Nucleus accumbens (tissue), 56 donors: ENCODE data around the gene DNAH14.
"Not testable (repeated sequence)": the region's sequence is repeated elsewhere in the genome, so short reads cannot be mapped to it uniquely, and the experiment has no call there.

Source experiments
- DNase-seq, 56 donors: peaks; one replicate each; lab custom pipeline; 2025; lab: John Stamatoyannopoulos, UW

Gene DNAH14

GRCh38 chr1:225137976-225138375, 208.5 kb downstream of the DNAH14 start:
- no peak for DNase-seq

- DNase-seq, result no peak
Measured at GRCh38 chr1:225143001-225143400, 213.5 kb downstream of the DNAH14 start.

- DNase-seq, result no peak
Measured at GRCh38 chr1:225146478-225146877, 217.0 kb downstream of the DNAH14 start.

GRCh38 chr1:225147791-225148190, 218.3 kb downstream of the DNAH14 start:
- not testable (repeated sequence) for DNase-seq

GRCh38 chr1:225152061-225152460, 222.6 kb downstream of the DNAH14 start:
- DNase-seq, result no peak

DNA sequence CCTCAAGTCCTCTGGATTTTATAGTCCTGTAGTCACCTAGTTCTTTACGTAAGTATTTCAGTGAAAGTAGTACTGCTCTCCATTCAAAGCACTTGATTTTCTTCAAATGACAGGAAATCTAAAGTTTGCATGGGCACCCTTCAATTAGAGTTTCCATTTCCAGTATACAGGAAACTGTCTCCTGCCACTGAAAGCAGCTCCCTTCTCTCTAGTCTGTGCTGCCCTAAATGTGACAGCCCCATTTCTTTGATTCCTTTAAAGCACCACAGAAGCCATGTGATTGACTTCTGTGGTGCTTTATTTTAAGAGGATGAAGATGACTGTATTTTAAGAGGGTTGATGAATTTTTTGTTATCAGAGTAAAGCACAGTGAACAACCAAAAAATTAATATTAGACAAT, 226.1 kb downstream of the DNAH14 start:
- DNase-seq, result no peak

GRCh38 chr1:225156254-225156653, 226.8 kb downstream of the DNAH14 start:
- no peak for DNase-seq

- no peak for DNase-seq
Measured at GRCh38 chr1:225158291-225158690, 228.8 kb downstream of the DNAH14 start.

DNA sequence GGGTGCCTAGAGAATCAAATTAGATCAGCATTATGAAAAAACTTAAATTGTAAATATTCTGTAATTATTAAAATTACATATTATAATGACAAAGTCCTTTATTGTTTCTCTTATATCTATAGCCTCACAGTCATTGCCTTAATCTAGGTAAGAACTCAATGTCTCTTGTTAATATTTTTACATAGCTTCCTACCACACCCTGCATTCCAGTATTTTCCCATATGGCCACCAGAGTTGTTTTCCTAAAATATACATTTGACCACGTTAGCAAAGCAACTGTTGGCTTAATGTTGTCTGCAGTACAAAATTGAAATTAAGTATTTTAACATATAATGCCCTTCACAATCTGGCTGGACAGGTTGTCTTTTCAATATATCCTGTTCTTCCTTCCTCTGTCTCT, 230.3 kb downstream of the DNAH14 start:
- DNase-seq, result no peak

DNA sequence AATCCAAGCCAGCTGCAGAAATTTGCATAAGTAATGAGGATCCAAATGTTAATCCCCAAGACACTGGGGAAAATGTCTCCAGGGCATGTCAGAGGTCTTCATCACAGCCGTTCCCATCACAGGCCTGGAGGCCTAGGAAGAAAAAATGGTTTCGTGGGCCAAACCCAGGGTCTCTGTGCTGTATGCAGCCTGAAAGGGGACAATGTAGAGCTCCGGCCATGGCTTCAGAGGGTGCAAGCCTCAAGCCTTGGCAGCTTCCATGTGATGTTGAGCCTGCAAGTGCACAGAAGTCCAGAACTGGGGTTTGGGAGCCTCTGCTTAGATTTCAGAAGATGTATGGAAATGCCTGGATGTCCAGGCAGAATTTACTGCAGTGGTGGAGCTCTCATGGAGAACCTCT, 247.9 kb downstream of the DNAH14 start:
- DNase-seq, result not testable (repeated sequence)

DNA sequence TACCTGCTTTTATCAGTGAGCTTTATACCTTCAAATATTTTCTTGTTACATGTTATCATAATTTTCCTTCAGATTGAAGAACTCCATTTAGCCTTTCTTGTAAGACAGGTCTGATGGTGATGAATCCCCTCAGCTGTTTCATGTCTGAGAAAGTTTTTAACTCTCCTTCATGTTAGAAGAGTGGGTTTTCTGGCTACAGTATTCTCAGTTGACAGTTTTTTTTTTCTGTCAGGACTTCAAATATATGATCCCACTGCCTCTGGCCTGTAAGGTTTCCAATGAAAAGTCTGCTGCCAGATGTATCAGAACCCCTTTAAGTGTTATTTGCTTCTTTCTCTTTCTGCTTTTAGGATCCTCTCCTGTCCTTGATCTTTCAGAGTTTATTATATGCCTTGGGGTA, 250.2 kb downstream of the DNAH14 start:
- DNase-seq, result no peak

- no peak for DNase-seq
Measured at GRCh38 chr1:225182716-225183115, 253.2 kb downstream of the DNAH14 start.

GRCh38 chr1:225191199-225191753, 261.8 kb downstream of the DNAH14 start:
- no peak for DNase-seq

GRCh38 chr1:225201447-225201846, 272.0 kb downstream of the DNAH14 start:
- no peak for DNase-seq

DNA sequence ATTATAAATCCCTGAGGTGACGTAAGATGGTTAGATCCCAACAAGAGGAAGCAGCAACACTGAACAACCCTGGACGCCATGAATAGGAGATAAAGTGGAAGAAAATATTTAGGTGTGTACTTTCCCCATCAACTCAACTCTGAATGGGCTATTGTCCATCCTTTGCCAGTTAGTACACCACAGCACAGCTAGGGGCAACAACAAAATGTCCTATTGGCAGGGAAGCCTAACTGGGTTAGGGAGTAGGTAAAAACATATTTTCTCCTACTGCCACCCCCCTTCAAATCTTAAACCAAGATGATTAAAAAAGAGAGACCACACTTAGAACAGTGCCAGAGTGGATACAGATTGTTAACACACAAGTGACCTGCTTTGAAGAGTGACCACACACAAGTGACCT, 278.3 kb downstream of the DNAH14 start:
- DNase-seq, result no peak

DNA sequence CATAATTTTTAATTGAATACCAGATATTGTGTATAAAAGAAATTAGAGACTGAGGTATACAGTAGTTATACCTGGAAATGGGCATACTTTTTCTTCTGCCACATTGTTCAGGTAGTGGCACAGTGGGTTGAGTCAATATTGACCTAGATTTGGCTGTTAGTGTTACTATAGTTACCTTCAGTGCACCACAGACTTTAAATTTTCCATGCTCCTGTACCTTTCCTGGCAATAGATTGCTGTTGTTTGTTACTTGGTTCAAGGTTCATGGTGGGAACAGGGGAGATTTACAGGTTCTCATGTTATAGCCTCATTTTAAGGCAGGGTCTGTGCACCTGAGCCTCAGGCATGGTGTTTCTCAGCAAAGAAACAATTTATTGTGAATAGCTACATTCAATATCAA, 279.7 kb downstream of the DNAH14 start:
- no peak for DNase-seq

DNA sequence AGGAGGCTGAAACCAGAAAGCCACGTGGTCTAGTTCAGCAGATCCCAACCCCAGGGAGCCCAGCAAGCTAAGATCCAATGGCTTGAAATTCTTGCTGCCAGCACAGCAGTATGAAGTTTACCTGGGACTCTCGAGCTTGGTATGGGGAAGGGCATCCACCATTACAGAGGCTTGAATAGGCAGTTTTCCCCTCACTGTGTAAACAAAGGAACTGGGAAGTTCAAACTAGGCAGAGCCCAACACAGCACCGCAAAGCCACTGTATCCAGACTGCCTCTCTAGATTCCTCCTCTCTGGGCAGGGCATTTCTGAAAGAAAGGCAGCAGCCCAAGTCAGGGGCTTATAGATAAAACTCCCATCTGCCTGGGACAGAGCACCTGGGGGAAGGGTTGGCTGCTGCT, 280.7 kb downstream of the DNAH14 start:
- not testable (repeated sequence) for DNase-seq

DNA sequence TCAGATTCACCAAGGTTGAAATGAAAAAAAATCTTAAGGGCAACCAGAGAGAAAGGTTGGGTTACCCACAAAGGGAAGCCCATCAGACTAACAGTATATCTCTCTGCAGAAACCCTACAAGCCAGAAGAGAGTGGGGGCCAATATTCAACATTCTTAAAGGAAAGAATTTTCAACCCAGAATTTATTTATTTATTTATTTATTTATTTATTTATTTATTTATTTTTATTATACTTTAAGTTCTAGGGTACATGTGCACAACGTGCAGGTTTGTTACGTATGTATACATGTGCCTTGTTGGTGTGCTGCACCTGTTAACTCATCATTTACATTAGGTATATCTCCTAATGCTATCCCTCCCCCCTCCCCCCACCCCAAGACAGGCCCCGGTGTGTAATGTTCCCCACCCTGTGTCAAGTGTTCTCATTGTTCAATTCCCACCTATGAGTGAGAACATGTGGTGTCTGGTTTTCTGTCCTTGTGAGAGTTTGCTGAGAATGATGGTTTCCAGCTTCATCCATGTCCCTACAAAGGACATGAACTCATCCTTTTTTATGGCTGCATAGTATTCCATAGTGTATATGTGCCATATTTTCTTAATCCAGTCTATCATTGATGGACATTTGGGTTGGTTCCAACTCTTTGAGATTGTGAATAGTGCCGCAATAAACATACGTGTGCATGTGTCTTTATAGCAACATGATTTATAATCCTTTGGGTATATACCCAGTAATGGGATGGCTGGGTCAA, 282.4 kb downstream of the DNAH14 start:
- not testable (repeated sequence) for DNase-seq

DNA sequence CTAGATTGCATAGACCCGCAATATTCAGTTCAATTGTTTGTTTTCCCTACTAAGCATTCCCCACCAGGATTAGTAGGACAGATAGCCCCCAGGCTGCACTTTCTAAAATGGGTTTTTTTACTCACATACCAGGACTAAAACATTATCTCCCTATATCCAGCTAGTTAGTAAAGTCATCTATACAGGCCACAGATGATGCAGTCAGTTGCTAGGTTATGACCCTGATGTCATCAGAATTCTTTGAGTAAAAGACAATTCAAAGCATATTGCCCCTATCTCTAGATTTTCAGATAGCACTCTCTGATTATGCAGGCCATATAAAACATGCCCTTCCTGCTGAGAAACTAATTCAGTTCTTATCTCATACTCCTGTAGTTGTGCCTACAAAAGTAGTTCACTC, 294.8 kb downstream of the DNAH14 start:
- no peak for DNase-seq

DNA sequence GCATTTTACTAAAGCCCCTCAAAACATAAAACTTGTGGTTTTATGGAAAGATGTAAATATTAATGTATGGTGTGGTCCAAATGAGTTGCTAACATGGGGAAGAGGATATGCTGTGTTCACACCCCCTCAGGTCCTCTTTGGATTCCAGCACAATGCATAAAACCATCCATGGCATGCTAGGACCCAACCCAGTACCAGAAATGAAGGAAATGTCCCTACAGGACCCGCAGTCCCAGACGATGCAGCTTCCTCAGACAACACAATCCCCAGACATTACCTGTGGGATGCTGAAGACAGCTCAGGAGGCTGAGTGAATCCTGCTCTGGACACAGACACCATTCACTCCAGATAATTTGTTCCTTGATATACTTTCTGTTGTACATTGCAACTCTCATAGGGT, 296.2 kb downstream of the DNAH14 start:
- DNase-seq, result no peak

GRCh38 chr1:225228871-225229303, 299.4 kb downstream of the DNAH14 start:
- DNase-seq, result no peak

DNA sequence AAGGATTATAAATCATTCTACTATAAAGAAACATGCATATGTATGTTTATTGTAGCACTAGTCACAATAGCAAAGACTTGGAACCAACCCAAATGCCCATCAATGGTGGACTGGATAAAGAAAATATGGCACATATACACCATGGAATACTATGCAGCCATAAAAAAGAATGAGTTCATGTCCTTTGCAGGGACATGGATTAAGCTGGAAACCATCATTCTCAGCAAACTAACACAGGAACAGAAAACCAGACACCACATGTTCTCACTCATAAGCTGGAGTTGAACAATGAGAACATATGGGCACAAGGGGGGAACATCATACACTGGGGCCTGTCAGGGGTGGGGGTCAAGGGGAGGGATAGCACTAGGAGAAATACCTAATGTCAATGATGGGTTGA, 300.0 kb downstream of the DNAH14 start:
- not testable (repeated sequence) for DNase-seq
